H1 (cell line): ENCODE measurements around the gene HDLBP. TPM values are rescaled to one million over a fixed set of nuclear protein-coding genes. Genes with fewer than 3 reads are reported as not detected.
A peak's percentile ranks its signal among the peaks of the same experiment; 100 is the strongest.

Experiments
- CTCF ChIA-PET: fragments of 300-600 bp; sonication (Branson Sonifier 250); formaldehyde crosslinking; loops from one replicate; lab custom pipeline; 2021; ENCODE audit not compliant: partially characterized antibody; lab: Charles Lee
- POLR2A ChIA-PET: fragments of 300-600 bp; sonication (Branson Sonifier 250); formaldehyde crosslinking; loops from one replicate; lab custom pipeline; 2021; ENCODE audit warnings: inconsistent platforms; ENCODE audit not compliant: partially characterized antibody; lab: Charles Lee
- DNase-seq, 2 experiments: peaks; one replicate each; pipeline versions ENCODE4 v3.0.0 to v3.0.0-alpha.2; 2010 to 2022; ENCODE audit warnings: low spot score in 2 of 2, low read depth in 1 of 2, mixed read lengths in 1 of 2
- FAIRE-seq: peaks from 2 replicates; lab custom pipeline; 2011; peaks lifted over from hg19 to GRCh38; lab: Jason Lieb, UNC
- H2AFZ ChIP-seq: 2 replicates; pipeline ENCODE4 v1.8.1; 2012; ENCODE audit warnings: low read length, inconsistent platforms
- H2AK5ac ChIP-seq: 2 replicates; pipeline ENCODE4 v1.6.1; 2013; ENCODE audit warnings: low read depth, low read length
- H2BK120ac ChIP-seq: replicated peaks from 2 replicates; pipeline ENCODE3; 2013; ENCODE audit warnings: low read depth, low read length, inconsistent platforms
- H2BK12ac ChIP-seq: 2 replicates; pipeline ENCODE4 v1.6.1; 2013; ENCODE audit warnings: low read depth, low read length
- H2BK15ac ChIP-seq: 2 replicates; pipeline ENCODE4 v1.6.1; 2013; ENCODE audit warnings: low read length
- H2BK20ac ChIP-seq: 2 replicates; pipeline ENCODE4 v1.6.1; 2013; ENCODE audit warnings: low read length
- H2BK5ac ChIP-seq: 2 replicates; pipeline ENCODE4 v1.6.1; 2013; ENCODE audit warnings: low read depth, low read length
- H3K14ac ChIP-seq: 2 replicates; pipeline ENCODE4 v1.6.1; 2013; ENCODE audit warnings: inconsistent platforms; ENCODE audit not compliant: insufficient read length
- H3K18ac ChIP-seq: 2 replicates; pipeline ENCODE4 v1.6.1; 2013; ENCODE audit warnings: low read length; ENCODE audit errors: extremely low read depth
- H3K23ac ChIP-seq: 2 replicates; pipeline ENCODE4 v1.6.1; 2013; ENCODE audit warnings: inconsistent platforms; ENCODE audit not compliant: insufficient read length
- H3K23me2 ChIP-seq: 2 replicates; pipeline ENCODE4 v1.6.1; 2013; ENCODE audit warnings: low read depth, low read length
- H3K27ac ChIP-seq: 2 replicates; pipeline ENCODE4 v1.6.1; 2011; ENCODE audit warnings: low read depth, low read length, inconsistent platforms
- H3K27me3 ChIP-seq, 4 experiments: replicated peaks in 1 of 4; 1 replicate in 1 of 4; 2 replicates in 3 of 4; pipeline versions ENCODE4 v1.6.1 to v1.8.1; 2011 to 2013; ENCODE audit warnings: low read length in 3 of 4, mild to moderate bottlenecking in 3 of 4, inconsistent platforms in 2 of 4, mixed read lengths in 2 of 4, moderate library complexity in 1 of 4; ENCODE audit not compliant: control insufficient read depth in 3 of 4, insufficient read depth in 3 of 4; ENCODE audit errors: extremely low read depth in 1 of 4
- H3K36me3 ChIP-seq, 4 experiments: 2 replicates each; pipeline versions ENCODE4 v1.6.1 to v1.8.1; 2011 to 2013; ENCODE audit warnings: mild to moderate bottlenecking in 4 of 4, low read length in 3 of 4, moderate library complexity in 2 of 4, control low read depth in 1 of 4, inconsistent platforms in 1 of 4; ENCODE audit not compliant: insufficient read depth in 4 of 4, control insufficient read depth in 2 of 4
- H3K4ac ChIP-seq: replicated peaks from 2 replicates; pipeline ENCODE3; 2013; ENCODE audit warnings: low read length, low read depth, mixed read lengths, inconsistent platforms; ENCODE audit not compliant: insufficient read length
- H3K4me1 ChIP-seq, 4 experiments: replicated peaks in 1 of 4; 1 replicate in 1 of 4; 2 replicates in 3 of 4; pipeline versions ENCODE4 v1.6.1 to v1.8.1; 2011 to 2013; ENCODE audit warnings: low read length in 3 of 4, inconsistent platforms in 2 of 4, mixed read lengths in 1 of 4; ENCODE audit not compliant: insufficient read depth in 4 of 4, control insufficient read depth in 3 of 4
- H3K4me2 ChIP-seq, 2 experiments: 2 replicates each; pipeline versions ENCODE4 v1.6.1 to v1.8.1; 2011 to 2013; ENCODE audit warnings: low read depth in 2 of 2, low read length in 2 of 2, control low read depth in 1 of 2, inconsistent platforms in 1 of 2, mild to moderate bottlenecking in 1 of 2; ENCODE audit not compliant: insufficient read depth in 1 of 2
- H3K4me3 ChIP-seq, 4 experiments: fragments of 200-600, 300-600 bp in 1 of 4; sonication (generic), shearing (Covaris generic), sonication (Bioruptor Twin) in 1 of 4; 2 replicates each; pipeline versions ENCODE4 v1.5.1 to v1.8.1; 2011 to 2016; ENCODE audit warnings: low read length in 4 of 4, low read depth in 3 of 4, control low read depth in 2 of 4, inconsistent platforms in 2 of 4, mild to moderate bottlenecking in 2 of 4, mixed read lengths in 1 of 4, moderate library complexity in 1 of 4; ENCODE audit not compliant: insufficient read depth in 2 of 4; ENCODE audit errors: extremely low read depth in 1 of 4
- H3K56ac ChIP-seq: replicated peaks from 2 replicates; pipeline ENCODE3; 2013; ENCODE audit warnings: low read depth, mild to moderate bottlenecking, mixed read lengths, low read length, inconsistent platforms; ENCODE audit not compliant: insufficient read length
- H3K79me1 ChIP-seq: 2 replicates; pipeline ENCODE4 v1.6.1; 2013; ENCODE audit warnings: low read depth, low read length, control low read depth
- H3K79me2 ChIP-seq, 2 experiments: 2 replicates each; pipeline versions ENCODE4 v1.6.1 to v1.8.1; 2012 to 2013; ENCODE audit warnings: low read length in 2 of 2, mild to moderate bottlenecking in 2 of 2, inconsistent platforms in 1 of 2; ENCODE audit not compliant: insufficient read depth in 2 of 2, control insufficient read depth in 1 of 2
- H3K9ac ChIP-seq, 4 experiments: replicated peaks in 1 of 4; 1 replicate in 1 of 4; 2 replicates in 3 of 4; pipeline versions ENCODE4 v1.6.1 to v1.8.1; 2011 to 2013; ENCODE audit warnings: low read depth in 3 of 4, low read length in 3 of 4, control low read depth in 2 of 4, mild to moderate bottlenecking in 2 of 4, moderate library complexity in 2 of 4, inconsistent platforms in 1 of 4; ENCODE audit errors: extremely low read depth in 1 of 4
- H3K9me3 ChIP-seq, 2 experiments: 2 replicates each; pipeline versions ENCODE4 v1.6.1 to v1.8.1; 2012 to 2013; ENCODE audit warnings: mild to moderate bottlenecking in 2 of 2, moderate library complexity in 2 of 2, control low read depth in 1 of 2, inconsistent platforms in 1 of 2, low read depth in 1 of 2, low read length in 1 of 2, mixed read lengths in 1 of 2; ENCODE audit not compliant: insufficient read depth in 2 of 2
- H4K20me1 ChIP-seq, 2 experiments: replicated peaks in 1 of 2; 2 replicates each; pipeline versions ENCODE3 to v1.8.1; 2011 to 2013; ENCODE audit warnings: inconsistent platforms in 2 of 2, low read length in 2 of 2, mild to moderate bottlenecking in 1 of 2; ENCODE audit not compliant: insufficient read depth in 2 of 2, control insufficient read depth in 1 of 2
- H4K5ac ChIP-seq: 2 replicates; pipeline ENCODE4 v1.6.1; 2013; ENCODE audit warnings: low read length, low read depth, mixed read lengths, inconsistent platforms; ENCODE audit not compliant: insufficient read length
- H4K8ac ChIP-seq: 2 replicates; pipeline ENCODE4 v1.8.0; 2013; ENCODE audit warnings: mild to moderate bottlenecking, moderate library complexity, low read length, inconsistent platforms; ENCODE audit not compliant: insufficient read depth; ENCODE audit errors: extremely low read depth
- H4K91ac ChIP-seq: replicated peaks from 2 replicates; pipeline ENCODE3; 2013; ENCODE audit warnings: low read length, mixed read lengths, inconsistent platforms; ENCODE audit not compliant: insufficient read length
- CHD1 ChIP-seq: IDR thresholded peaks from 2 replicates; pipeline ENCODE4 v1.6.1; 2012; ENCODE audit warnings: low read depth, low read length, improper control_type of control experiment
- CHD2 ChIP-seq: IDR thresholded peaks from 2 replicates; pipeline ENCODE4 v1.6.1; 2012; ENCODE audit warnings: low read length, improper control_type of control experiment
- EZH2 ChIP-seq: fragments of 200-600 bp; sonication (generic); IDR thresholded peaks from 2 replicates; pipeline ENCODE4 v1.7.1; 2012; ENCODE audit warnings: low read depth, mild to moderate bottlenecking, moderate library complexity, low read length, inconsistent platforms; ENCODE audit not compliant: severe bottlenecking
- GABPA ChIP-seq: IDR thresholded peaks from 2 replicates; pipeline ENCODE4 v1.6.1; 2011; ENCODE audit warnings: mild to moderate bottlenecking, low read length, moderate library complexity, borderline replicate concordance; ENCODE audit not compliant: insufficient read depth
- JUN ChIP-seq: IDR thresholded peaks from 2 replicates; pipeline ENCODE4 v1.6.1; 2011; ENCODE audit warnings: low read depth, mild to moderate bottlenecking, improper control_type of control experiment, low read length
- SIX5 ChIP-seq: IDR thresholded peaks from 2 replicates; pipeline ENCODE4 v1.6.1; 2011; ENCODE audit warnings: mild to moderate bottlenecking, low read depth, low read length
- SP4 ChIP-seq: IDR thresholded peaks from 2 replicates; pipeline ENCODE4 v1.6.1; 2012; ENCODE audit warnings: low read length, inconsistent platforms
- TAF7 ChIP-seq: optimal IDR thresholded peaks from 2 replicates; pipeline ENCODE3; 2011; ENCODE audit warnings: low read depth, mild to moderate bottlenecking, inconsistent platforms, low read length, moderate library complexity, borderline replicate concordance
- WGBS, 2 experiments: shearing (Covaris generic) in 1 of 2; methylation state at CpG; one replicate each; pipeline versions ENCODE4 v1.1.6 to v1.1.7; 2013 to 2015; ENCODE audit warnings: low lambda C conversion rate in 2 of 2, mixed read lengths in 2 of 2, inconsistent platforms in 1 of 2, low coverage in 1 of 2, missing lambda C conversion rate in 1 of 2; ENCODE audit not compliant: insufficient replicate concordance in 2 of 2, insufficient coverage in 1 of 2, insufficient read length in 1 of 2; ENCODE audit errors: extremely low coverage in 1 of 2, missing lambda C conversion rate in 1 of 2; 5-methylcytosine and 5-hydroxymethylcytosine counted together
- polyA plus RNA-seq, 7 experiments: library from polyadenylated mRNA; depleted of rRNA in 3 of 7; stranded (reverse) in 5 of 7; unstranded in 2 of 7; fragments of >200 nt in 5 of 7; fragments of 200-250 nt in 2 of 7; gene quantifications; 1 replicate in 5 of 7; 2 replicates in 1 of 7; 4 replicates in 1 of 7; pipeline versions ENCODE4 v1.2.1 to v1.2.3, GENCODE V29; 2011 to 2013; ENCODE audit warnings: missing spikeins in 2 of 7, mixed read lengths in 2 of 7
- total RNA-seq: library from RNA; stranded (reverse); fragmentation: NEBNext Ultra II Directional; extraction: Animal tissue kit (Norgen Biotek cat#: 25700); gene quantifications from 2 replicates; pipeline ENCODE4 v1.2.1, GENCODE V29; 2021

The HDLBP gene
- total and polyA plus RNA-seq, 2 of the 8 experiments (the other 6 are each of a cell fraction or from before 2014, with no cell fraction given): 185 to 360 TPM

GRCh38 chr2:241240320-241241004 is 75.0 kb downstream of the HDLBP start:
- Histone ChIP-seq H2BK120ac (no peak overlapping the region), H4K8ac (peak overlapping the region; percentile 82; the same call in 1 of the 2 replicates), H4K91ac (no peak overlapping the region), H3K23ac (no peak overlapping the region), H2BK12ac (no peak overlapping the region), H3K9ac (no peak overlapping the region), H3K14ac (no peak overlapping the region), H3K4me3 (no peak overlapping the region), H3K56ac (no peak overlapping the region), H3K79me2 (no peaks in the 10 kb centered on the region), H3K4me2 (no peak overlapping the region), H3K36me3 (peaks cover 45 to 97% (median 81%) of the 10 kb centered on the region in 4 experiments), H3K79me1 (no peaks in the 10 kb centered on the region; the same call in 1 of the 2 replicates), H3K4ac (no peak overlapping the region), H3K4me1 (no peaks in the 10 kb centered on the region), H4K5ac (no peak overlapping the region), H2BK5ac (no peak overlapping the region), H2BK15ac (no peak overlapping the region), H4K20me1 (peaks cover 9 to 14% of the 10 kb centered on the region in 2 experiments), H3K27ac (no peak overlapping the region), H2AK5ac (no peak overlapping the region), H3K27me3 (no peaks in the 10 kb centered on the region), H2BK20ac (no peak overlapping the region), H3K9me3 (no peaks in the 10 kb centered on the region), H3K18ac (no peak overlapping the region), H3K23me2 (no peaks in the 10 kb centered on the region), H2AFZ (no peak overlapping the region)
- TF ChIP-seq CHD2 (no peak), JUN (no peak), CHD1 (no peak), GABPA (no peak), TAF7 (no peak), EZH2 (no peak), SP4 (no peak), SIX5 (no peak)
- FAIRE-seq (no peak), DNase-seq (no peak)
- ChIA-PET POLR2A (interaction anchor here (0.9 to 1.0 kb wide), 2 partner anchors 15 to 74 kb away, joined by 3 read pairs; no protein-coding TSS in a partner anchor), CTCF (no interaction called here)
- 96% methylated on average over 20 of the region's 21 CpGs; no CpG with 5 or more reads in 1 of the 2 experiments for WGBS, 2 experiments
